ENCODE measurements around the gene BTBD16. TPM values are rescaled to one million over a fixed set of nuclear protein-coding genes. Genes with fewer than 3 reads are reported as not detected.

The BTBD16 gene
- total and polyA plus RNA-seq, 2 donors (not counting 3 experiments of a cell fraction or from before 2014, with no cell fraction given): 0.04 TPM; not detected in 1

DNA sequence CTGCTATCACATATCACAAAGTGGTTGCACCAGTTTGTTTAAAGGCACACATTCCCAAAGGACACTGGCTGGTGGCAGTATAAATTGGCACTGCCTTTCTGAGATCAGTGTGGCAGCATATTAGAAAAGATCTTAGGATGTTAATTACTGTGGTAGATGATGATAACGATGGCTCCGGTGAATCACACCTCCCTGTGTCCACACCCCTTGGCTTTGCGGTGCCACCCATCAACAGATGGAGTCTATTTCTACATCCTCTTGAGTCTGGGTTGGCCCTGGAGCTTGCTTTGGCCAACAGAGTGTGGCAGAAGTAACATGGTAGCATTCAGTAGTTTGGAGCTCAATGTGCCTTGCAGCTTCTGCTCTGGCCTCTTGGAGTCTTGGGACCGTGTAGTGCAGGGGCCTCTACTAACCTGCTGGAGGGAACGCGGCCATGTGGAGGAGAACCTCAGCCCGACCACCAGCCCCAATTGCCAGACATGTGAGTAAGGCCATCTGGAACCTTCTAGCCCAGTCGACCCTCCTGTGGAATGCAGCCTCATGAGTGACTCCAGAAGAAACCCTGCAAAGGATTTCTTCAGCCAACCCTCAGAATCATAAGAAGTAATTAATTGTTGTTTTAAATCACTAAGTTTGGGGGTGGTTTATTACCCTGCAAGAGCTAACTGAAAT lies 76.2 kb downstream of the BTBD16 start:
- TF ChIP-seq POLR2A (IDR thresholded peaks at IDR 0.05; ENCODE audit: low read depth, low read length): no peak
- TF ChIP-seq, protein P1, sequence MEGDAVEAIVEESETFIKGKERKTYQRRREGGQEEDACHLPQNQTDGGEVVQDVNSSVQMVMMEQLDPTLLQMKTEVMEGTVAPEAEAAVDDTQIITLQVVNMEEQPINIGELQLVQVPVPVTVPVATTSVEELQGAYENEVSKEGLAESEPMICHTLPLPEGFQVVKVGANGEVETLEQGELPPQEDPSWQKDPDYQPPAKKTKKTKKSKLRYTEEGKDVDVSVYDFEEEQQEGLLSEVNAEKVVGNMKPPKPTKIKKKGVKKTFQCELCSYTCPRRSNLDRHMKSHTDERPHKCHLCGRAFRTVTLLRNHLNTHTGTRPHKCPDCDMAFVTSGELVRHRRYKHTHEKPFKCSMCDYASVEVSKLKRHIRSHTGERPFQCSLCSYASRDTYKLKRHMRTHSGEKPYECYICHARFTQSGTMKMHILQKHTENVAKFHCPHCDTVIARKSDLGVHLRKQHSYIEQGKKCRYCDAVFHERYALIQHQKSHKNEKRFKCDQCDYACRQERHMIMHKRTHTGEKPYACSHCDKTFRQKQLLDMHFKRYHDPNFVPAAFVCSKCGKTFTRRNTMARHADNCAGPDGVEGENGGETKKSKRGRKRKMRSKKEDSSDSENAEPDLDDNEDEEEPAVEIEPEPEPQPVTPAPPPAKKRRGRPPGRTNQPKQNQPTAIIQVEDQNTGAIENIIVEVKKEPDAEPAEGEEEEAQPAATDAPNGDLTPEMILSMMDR (IDR thresholded peaks at IDR 0.05; ENCODE audit: extremely low read depth in 1 of 2, insufficient read depth in 1 of 2, low read depth in 1 of 2, low read length in 2 of 2): no peak
- TF ChIP-seq, protein P2, sequence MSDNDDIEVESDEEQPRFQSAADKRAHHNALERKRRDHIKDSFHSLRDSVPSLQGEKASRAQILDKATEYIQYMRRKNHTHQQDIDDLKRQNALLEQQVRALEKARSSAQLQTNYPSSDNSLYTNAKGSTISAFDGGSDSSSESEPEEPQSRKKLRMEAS (IDR thresholded peaks at IDR 0.05; ENCODE audit: insufficient read depth, insufficient read length): no peak
- no peak for TF ChIP-seq POLR2AphosphoS5 (IDR thresholded peaks at IDR 0.05; ENCODE audit: insufficient read depth, low read depth, low read length)
- no peak for TF ChIP-seq EZH2 (IDR thresholded peaks at IDR 0.05; ENCODE audit: borderline replicate concordance, low read depth, low read length, severe bottlenecking)
- no peak for TF ChIP-seq FOS (IDR thresholded peaks at IDR 0.05; ENCODE audit: borderline replicate concordance, insufficient read depth, low read length)
- TF ChIP-seq JUN (IDR thresholded peaks at IDR 0.05; ENCODE audit: borderline replicate concordance, insufficient read depth, insufficient read length, low read depth): no peak
- TF ChIP-seq GATA2 (IDR thresholded peaks at IDR 0.05; ENCODE audit: insufficient read depth, insufficient read length, low read depth, low read length): no peak
- no peak for TF ChIP-seq MYC (IDR thresholded peaks at IDR 0.05; ENCODE audit: low read depth, low read length)
- Histone ChIP-seq H3K27me3 (ENCODE audit: control insufficient read depth in 2 of 2, insufficient read depth in 2 of 2, low read length in 2 of 2) (peaks cover 0 to 2% of the 10 kb centered on the region in 2 experiments), H3K36me3 (ENCODE audit: control insufficient read depth in 2 of 2, extremely low read depth in 1 of 2, insufficient read depth in 2 of 2, low read length in 2 of 2) (no peaks in the 10 kb centered on the region), H3K4me1 (ENCODE audit: control insufficient read depth, extremely low read depth, insufficient read depth, low read length) (no peaks in the 10 kb centered on the region), H3K79me2 (ENCODE audit: control insufficient read depth, insufficient read depth, low read length) (no peaks in the 10 kb centered on the region), H2AFZ (ENCODE audit: low read depth, low read length) (no peak overlapping the region), H4K20me1 (replicated peaks; ENCODE audit: control insufficient read depth, extremely low read depth, insufficient read depth, low read length) (no peaks in the 10 kb centered on the region), H3K27ac (ENCODE audit: insufficient read depth, low read depth, low read length) (no peak overlapping the region), H3K4me3 (replicated peaks in 1 of 3; ENCODE audit: insufficient read depth in 1 of 3, low read depth in 1 of 3, low read length in 3 of 3) (no peak overlapping the region), H3K9me1 (replicated peaks; ENCODE audit: control insufficient read depth, extremely low read depth, insufficient read depth, low read length) (no peaks in the 10 kb centered on the region), H3K9ac (replicated peaks; ENCODE audit: extremely low read depth, insufficient read depth, low read length) (no peak overlapping the region), H3K4me2 (ENCODE audit: insufficient read depth, low read length) (no peak overlapping the region), H3K9me3 (replicated peaks; ENCODE audit: control insufficient read depth, insufficient read depth, low read length) (no peaks in the 10 kb centered on the region)
- intact Hi-C loops (cut with micrococcal nuclease): no loop called here
- DNase-seq (ENCODE audit: low read depth, low spot score) (no peak), FAIRE-seq (no peak)
- dilution Hi-C loops (cut with MboI; ENCODE audit: extremely low pct_ligation_motif_present, low sequenced_read_pairs): no loop called here
- ChIA-PET POLR2A (no interaction called here), CTCF (interaction anchor here (0.9 kb wide), 1 partner anchor 218 kb away, joined by 4 read pairs; no protein-coding TSS in a partner anchor)
- BruUV-seq (replicated peaks): no TSS peak
